Iris pigment epithelial cell (primary cell): Measurements from ENCODE around the gene SUCLG2.
"Not testable (repeated sequence)": the region's sequence is repeated elsewhere in the genome, so short reads cannot be mapped to it uniquely, and the experiment has no call there.

Source experiments
- DNase-seq: peaks from one replicate; pipeline ENCODE4 v3.0.0-alpha.2; 2011; ENCODE audit warnings: low read depth

Gene SUCLG2

GRCh38 chr3:67559029-67559605 is 95.3 kb downstream of the SUCLG2 start:
- no peak for DNase-seq

DNA sequence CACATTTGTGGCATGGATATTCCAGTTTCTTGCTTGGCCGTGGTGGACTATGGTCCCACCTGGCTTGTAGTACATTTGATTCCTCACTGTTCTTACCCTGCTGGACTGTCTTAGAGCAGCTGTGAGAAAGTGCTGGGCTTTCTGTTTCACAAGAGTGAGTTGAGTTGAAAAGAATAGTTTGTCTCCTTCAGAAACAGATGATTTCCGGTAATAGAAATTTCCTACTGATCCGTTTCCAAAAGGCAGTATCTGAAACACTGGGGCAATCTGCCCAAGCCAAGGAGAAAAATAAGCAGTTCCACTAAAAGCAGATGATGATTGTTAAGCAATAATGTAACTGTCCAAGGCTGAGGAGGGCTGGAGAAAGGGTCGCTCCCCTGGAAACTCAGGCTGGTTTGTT is 96.0 kb downstream of the SUCLG2 start:
- DNase-seq, result peak; percentile 68

DNA sequence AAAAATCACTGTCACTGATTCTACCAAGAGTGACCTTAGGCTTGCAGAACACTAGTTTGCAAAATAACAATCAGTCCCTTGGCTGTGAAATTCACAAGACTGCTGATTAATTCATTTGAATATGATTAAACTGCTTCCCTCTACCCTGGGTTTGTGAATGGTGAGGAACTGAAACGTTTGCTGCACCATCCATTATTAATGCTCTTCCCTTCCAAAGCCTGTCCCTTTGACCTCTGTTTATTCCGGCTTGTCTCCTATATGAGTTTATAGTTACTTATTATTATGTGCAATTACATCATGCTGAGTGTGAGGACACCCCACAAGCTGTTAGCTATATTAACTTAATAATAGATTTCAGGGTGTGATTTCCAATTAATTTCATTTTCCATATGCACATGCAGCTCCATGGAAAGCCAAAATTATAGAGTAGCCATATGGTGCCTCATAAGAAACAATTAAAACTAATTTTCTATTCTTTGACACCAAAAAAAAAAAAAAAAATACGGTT is 96.5 kb downstream of the SUCLG2 start:
- DNase-seq, result no peak

DNA sequence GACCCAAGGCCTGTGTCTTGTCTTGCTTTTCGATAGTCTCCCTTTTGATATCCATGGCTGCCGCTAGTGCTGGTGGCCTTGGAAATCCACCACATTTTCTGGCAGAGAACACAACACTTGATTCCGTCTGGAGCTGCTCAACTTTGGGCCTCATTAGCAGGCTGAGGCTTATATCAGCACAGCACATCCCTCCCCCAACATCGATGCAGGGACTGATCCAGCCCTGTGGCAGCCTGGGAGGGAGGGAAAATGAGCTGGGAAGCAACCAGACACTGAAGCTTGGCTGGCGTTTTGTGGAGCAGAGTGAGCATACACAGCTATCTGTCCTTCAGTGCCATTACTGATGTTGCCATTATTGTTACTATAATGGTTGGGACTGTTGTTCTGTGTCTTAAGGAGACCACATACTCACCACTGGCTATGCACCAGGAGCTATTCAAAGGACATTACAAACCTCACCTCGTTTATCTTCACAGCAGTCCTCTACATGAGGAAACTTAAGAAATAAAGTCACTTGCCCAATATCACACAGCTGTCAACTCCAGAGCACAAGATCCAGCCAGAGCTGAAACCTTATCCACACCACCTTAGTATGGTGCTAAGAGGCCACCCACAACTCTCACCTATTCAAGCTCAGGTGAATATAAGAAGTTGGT is 102.9 kb downstream of the SUCLG2 start:
- no peak for DNase-seq

GRCh38 chr3:67550541-67550940 is 103.9 kb downstream of the SUCLG2 start:
- DNase-seq, result no peak

- not testable (repeated sequence) for DNase-seq
These were observed 111.7 kb downstream of the SUCLG2 start for GRCh38 chr3:67542502-67543250.

- no peak for DNase-seq
These were observed 114.1 kb downstream of the SUCLG2 start for GRCh38 chr3:67540198-67540894.

DNA sequence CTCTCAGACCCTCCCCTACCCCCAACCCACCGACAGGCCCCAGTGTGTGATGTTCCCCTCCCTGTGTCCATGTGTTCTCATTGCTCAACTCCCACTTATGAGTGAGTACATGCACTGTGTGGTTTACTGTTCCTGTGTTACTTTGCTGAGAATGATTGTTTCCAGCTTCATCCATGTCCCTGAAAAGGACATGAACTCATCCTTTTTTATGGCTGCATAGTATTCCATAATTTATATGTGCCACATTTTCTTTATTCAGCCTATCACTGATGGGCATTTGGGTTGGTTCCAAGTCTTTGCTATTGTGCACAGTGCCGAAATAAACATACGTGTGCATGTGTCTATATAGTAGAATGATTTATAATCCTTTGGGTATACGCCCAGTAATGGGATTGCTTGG is 117.2 kb downstream of the SUCLG2 start:
- not testable (repeated sequence) for DNase-seq

DNA sequence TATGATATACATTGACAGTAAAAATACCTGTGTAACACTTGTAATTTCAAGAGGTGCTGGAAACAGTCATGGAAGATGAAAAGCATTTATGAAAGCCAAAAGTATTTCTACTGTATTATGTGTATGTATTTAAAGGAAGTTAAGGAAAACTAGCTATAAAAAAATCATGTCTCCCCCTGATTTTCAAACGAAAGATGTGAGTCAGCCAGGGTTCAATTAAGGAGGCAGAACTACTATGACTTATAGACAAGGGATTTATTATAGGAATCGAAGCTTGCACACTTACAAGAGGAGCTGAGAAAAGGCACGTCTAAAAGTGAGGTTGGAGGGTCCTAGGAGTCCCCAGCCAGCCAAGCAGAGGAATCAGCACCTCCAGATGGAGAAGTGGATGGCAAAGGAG is 119.4 kb downstream of the SUCLG2 start:
- DNase-seq, result no peak

GRCh38 chr3:67534594-67534993 is 119.8 kb downstream of the SUCLG2 start:
- DNase-seq, result no peak

DNA sequence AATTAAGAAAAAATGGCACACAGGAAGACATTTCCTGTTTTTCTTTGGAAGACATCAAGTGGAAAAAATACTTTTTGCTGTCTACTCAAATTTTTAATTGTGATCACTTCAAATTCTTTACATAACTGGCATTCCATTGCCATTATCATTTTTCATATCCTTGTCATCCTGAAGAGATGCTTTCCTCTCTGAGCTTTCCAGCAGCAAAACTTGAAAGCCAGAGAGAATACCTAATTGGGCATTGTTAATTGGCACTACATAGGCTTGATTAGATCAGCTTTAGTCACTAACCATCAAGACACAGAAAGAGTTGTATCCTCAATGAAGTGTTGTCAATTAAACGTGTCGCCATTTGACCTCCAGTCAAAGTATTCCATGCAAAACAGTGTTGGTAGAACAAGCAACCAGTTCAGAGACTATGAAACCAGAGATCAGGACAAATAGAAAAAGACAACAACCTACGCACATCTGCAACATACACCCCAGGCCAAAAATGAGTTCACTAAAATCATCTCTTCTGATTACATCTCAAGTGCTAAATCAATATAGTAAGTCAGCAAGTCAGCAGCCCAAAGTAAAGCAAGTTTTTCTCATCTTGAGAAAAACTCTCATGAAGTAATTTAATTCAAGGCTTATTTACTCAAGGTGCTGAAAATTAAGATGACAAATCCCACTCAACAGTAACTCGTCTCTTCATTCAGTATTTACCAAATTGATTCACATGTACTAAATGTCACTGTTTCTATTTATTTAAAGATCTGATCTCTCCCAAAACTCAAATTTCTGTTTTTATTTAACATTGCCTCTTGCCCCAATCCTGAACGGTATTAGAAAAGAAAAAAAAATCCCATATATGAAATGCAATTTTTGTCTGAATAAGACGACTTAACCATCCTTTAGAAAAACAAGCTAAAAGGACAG is 123.0 kb downstream of the SUCLG2 start:
- peak; percentile 18 for DNase-seq

GRCh38 chr3:67529915-67530314 is 124.5 kb downstream of the SUCLG2 start:
- DNase-seq, result peak; percentile 52

DNA sequence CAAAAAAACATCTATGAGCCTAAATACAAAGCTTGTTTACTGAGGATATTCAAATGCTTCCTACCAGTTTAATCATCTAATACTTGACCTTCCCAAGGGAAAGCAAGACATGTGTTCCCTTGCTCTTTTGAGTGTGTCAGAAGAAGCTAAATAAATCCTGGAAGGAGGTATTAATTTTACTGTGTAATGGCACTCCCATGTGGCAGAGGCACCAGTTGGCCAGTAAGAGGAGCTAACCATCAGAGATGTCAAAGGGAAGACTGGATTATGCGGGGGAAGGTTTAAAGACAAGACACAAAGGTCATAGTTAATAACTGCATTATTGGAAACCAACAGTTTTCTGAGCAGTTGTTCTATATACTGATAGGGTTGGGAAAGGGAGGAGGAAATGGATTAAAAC is 125.1 kb downstream of the SUCLG2 start:
- DNase-seq, result no peak

DNA sequence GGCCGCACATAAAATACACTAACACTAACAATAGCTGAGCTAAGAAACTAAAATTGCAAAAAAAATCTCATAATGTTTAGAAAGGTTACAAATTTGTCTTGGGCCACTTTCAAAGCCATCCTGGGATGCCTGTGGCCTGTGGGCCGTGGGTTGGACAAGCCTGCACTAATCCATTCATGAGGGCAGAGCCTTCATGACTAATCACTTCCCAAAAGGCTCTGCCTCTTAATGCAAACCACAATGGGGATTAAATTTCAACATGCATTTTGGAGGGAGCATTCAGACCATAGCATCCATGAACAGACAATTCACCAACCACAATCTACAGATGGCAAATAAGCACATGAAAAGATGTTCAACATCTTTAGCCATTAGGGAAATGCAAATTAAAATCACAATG is 128.2 kb downstream of the SUCLG2 start:
- DNase-seq, result peak; percentile 94

DNA sequence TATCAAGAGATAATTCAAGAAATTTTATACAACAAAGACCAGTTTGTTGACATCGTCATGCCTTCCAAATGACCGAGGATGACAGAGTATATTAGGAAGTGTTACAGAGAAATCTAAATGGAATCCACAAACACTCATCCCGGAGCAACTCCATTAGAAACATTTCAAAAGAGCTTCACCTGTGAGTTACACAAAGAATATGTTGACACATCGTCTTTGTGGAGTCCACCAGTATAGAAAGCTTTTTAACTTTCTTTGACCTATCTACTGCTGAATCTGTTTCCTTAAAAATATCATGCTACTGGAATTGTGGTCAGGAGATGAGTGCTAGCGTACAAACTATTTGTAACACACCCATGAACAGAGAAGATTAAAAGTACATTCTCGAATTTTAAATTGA is 130.4 kb downstream of the SUCLG2 start:
- DNase-seq, result peak; percentile 47

DNA sequence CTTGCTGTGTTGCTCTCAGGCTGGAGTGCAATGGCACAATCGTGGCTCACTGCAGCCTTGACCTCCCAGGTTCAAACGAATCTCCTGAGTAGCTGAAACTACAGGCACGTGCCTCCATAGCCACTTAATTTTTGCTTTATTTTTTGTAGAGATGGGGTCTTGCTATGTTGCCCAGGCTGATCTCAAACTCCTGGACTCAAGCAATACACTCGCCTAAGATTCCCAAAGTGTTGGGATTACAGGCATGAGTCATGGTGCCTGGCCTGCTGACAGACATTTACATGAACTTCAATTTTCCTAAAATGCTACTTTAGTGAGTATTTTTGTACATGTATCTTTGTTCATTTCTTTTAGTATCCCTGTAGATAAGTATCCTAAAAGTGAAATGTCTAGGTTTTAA is 132.3 kb downstream of the SUCLG2 start:
- DNase-seq, result no peak

DNA sequence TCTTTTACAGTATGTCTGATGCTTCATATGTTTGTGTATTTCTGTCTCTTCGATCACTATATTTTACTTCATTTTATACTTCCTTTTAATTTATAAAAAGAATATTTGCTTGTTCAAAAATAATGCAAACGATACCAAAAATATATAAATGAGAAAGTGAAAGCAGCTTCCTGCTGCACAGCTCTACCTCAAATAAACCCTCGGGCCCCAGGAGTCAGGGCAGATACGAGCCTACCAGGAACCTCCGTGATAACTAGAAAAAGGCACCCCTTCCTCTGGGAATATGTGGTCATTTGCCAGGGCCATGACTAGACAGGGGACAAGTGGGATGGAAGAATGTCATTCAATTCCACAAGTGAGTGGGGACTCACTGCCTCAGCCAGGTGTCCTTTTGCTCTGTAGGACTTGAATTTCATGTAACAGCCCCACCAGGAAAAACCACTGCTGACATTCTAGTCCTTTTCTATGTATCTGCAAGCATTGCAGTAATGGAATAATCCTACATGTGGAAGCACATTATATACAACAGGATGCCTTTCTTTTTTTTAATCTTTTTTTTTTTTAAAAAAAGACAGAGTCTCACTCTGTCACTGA is 133.3 kb downstream of the SUCLG2 start:
- DNase-seq, result no peak

GRCh38 chr3:67518236-67518635 is 136.2 kb downstream of the SUCLG2 start:
- no peak for DNase-seq

GRCh38 chr3:67517781-67518180 is 136.6 kb downstream of the SUCLG2 start:
- DNase-seq, result no peak

DNA sequence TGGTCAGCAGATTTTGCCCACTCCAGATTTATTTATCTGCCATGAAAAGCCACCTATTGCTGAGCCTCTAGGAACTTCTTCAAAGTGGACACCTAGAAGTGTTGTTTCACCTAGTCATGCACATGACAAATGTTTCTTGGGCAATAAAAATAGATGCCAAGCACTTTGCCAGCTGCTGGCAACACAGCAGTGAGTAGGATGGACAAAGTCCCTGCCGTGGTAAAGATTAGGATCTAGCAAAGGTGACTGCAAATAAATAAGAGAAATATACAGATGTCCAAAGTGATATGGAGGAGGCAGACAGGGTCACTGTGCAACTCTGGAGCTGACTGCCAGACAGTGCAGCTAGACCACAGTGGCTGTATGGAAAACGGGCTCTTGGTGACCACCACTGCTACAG is 137.9 kb downstream of the SUCLG2 start:
- no peak for DNase-seq

- DNase-seq, result peak; percentile 9
These were observed 138.6 kb downstream of the SUCLG2 start for GRCh38 chr3:67515778-67516177.
